Gastrocnemius medialis (tissue), 4 donors: ENCODE results near the gene ERCC8. TPM values are rescaled to one million over a fixed set of nuclear protein-coding genes. Genes with fewer than 3 reads are reported as not detected.
"Not testable (repeated sequence)": the region's sequence is repeated elsewhere in the genome, so short reads cannot be mapped to it uniquely, and the experiment has no call there.

Source experiments
- ATAC-seq, 2 donors: fragments of 150-250 bp; one replicate each; pipeline ENCODE4 v1.9.1; 2016
- DNase-seq, 2 donors: peaks; one replicate each; pipeline ENCODE4 v3.0.0-alpha.2; 2019
- H3K27ac ChIP-seq, 4 donors: fragments of 200-600 bp; sonication (generic); 1 replicate in 1 of 4; 2 replicates in 3 of 4; pipeline ENCODE4 v1.5.1; 2016 to 2018; ENCODE audit warnings: mild to moderate bottlenecking in 2 of 4, moderate library complexity in 1 of 4
- H3K27me3 ChIP-seq, 3 donors: fragments of 200-600 bp; sonication (generic) in 2 of 3; 1 replicate in 1 of 3; 2 replicates in 2 of 3; pipeline versions ENCODE4 v1.5.1 to v1.6.0; 2016 to 2019; ENCODE audit warnings: mild to moderate bottlenecking in 1 of 3, moderate library complexity in 1 of 3
- H3K36me3 ChIP-seq, 2 donors: fragments of 200-600 bp; sonication (generic) in 1 of 2; one replicate each; pipeline ENCODE4 v1.5.1; 2017 to 2018
- H3K4me1 ChIP-seq, 2 donors: fragments of 200-600 bp; sonication (generic) in 1 of 2; one replicate each; pipeline ENCODE4 v1.5.1; 2016 to 2017; ENCODE audit warnings: mild to moderate bottlenecking in 2 of 2
- H3K4me3 ChIP-seq, 4 donors: fragments of 200-600 bp; sonication (generic) in 3 of 4; 1 replicate in 1 of 4; 2 replicates in 3 of 4; pipeline ENCODE4 v1.5.1; 2016 to 2019; ENCODE audit warnings: mild to moderate bottlenecking in 2 of 4
- H3K9me3 ChIP-seq, 3 donors: fragments of 200-600 bp; sonication (generic) in 2 of 3; 1 replicate in 1 of 3; 2 replicates in 2 of 3; pipeline ENCODE4 v1.5.1; 2016 to 2019
- POLR2A ChIP-seq, 2 donors: fragments of 450-650 bp; IDR thresholded peaks; one replicate each; pipeline ENCODE4 v1.6.1; 2017; ENCODE audit warnings: antibody characterized with exemption in 2 of 2, mild to moderate bottlenecking in 2 of 2, moderate library complexity in 2 of 2
- in situ Hi-C, 4 donors: fragments of 200-750 bp; cut with MboI; loops; one replicate each; pipeline versions ENCODE4 v1.15.0 to v1.8.0; 2017; ENCODE audit warnings: low sequenced_read_pairs in 4 of 4
- intact Hi-C: fragments of 100-400 bp; cut with DNase I; formaldehyde crosslinking; loops from one replicate; pipeline ENCODE4 v1.15.1; 2023; ENCODE audit warnings: low total_unique reads
- total RNA-seq, 4 donors: library from RNA; depleted of rRNA; stranded (reverse); fragments of >200 nt; gene quantifications; one replicate each; pipeline versions ENCODE4 v1.1.0 to v1.2.3, GENCODE V29; 2016
- TF ChIP-seq, protein P1 (sequence below), 5 experiments: fragments of 450-650 bp in 3 of 5; fragments of 200-600 bp in 2 of 5; sonication (generic) in 2 of 5; IDR thresholded peaks in 4 of 5; conservative IDR thresholded peaks in 1 of 5; 1 replicate in 4 of 5; 2 replicates in 1 of 5; pipeline ENCODE4 v1.5.1; 2016 to 2019; ENCODE audit warnings: antibody characterized with exemption in 5 of 5, mild to moderate bottlenecking in 3 of 5, moderate library complexity in 3 of 5

ERCC8 gene
- total RNA-seq, 4 donors from 2014 or later, result 4.8 to 7.3 (median 5.6) TPM

DNA sequence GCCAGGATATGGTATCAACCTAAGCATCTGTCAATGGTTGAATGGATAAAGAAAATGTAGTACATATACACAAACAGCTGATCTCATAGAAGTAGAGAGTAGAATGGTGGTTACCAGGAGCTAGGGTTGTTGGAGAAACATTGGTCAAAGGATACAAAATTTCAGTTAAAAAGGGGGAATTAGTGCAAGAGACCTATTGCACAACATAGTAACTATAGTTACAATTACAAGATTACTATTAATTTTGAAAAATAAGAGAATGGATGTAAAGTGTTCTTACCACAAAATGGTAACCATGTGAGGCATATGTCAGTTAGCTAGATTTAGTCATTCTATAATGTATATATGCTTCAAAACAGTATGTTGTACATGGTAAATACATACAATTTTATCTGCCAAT is 72.0 kb downstream of the ERCC8 start:
- DNase-seq (no peak), ATAC-seq (no peak)
- Histone ChIP-seq H3K27ac (no peak overlapping the region), H3K4me3 (no peak overlapping the region), H3K4me1 (no peaks in the 10 kb centered on the region), H3K27me3 (no peaks in the 10 kb centered on the region), H3K36me3 (peaks cover 0 to 11% of the 10 kb centered on the region in 2 donors), H3K9me3 (no peaks in the 10 kb centered on the region)
- TF ChIP-seq POLR2A (IDR thresholded peaks at IDR 0.05), result no peak
- TF ChIP-seq, protein P1, sequence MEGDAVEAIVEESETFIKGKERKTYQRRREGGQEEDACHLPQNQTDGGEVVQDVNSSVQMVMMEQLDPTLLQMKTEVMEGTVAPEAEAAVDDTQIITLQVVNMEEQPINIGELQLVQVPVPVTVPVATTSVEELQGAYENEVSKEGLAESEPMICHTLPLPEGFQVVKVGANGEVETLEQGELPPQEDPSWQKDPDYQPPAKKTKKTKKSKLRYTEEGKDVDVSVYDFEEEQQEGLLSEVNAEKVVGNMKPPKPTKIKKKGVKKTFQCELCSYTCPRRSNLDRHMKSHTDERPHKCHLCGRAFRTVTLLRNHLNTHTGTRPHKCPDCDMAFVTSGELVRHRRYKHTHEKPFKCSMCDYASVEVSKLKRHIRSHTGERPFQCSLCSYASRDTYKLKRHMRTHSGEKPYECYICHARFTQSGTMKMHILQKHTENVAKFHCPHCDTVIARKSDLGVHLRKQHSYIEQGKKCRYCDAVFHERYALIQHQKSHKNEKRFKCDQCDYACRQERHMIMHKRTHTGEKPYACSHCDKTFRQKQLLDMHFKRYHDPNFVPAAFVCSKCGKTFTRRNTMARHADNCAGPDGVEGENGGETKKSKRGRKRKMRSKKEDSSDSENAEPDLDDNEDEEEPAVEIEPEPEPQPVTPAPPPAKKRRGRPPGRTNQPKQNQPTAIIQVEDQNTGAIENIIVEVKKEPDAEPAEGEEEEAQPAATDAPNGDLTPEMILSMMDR (IDR thresholded peaks at IDR 0.05 in 4 of 5, conservative IDR thresholded peaks at IDR 0.05 in 1 of 5), result no peak
- intact Hi-C loops, result no loop called here
- in situ Hi-C loops, result no loop called here

DNA sequence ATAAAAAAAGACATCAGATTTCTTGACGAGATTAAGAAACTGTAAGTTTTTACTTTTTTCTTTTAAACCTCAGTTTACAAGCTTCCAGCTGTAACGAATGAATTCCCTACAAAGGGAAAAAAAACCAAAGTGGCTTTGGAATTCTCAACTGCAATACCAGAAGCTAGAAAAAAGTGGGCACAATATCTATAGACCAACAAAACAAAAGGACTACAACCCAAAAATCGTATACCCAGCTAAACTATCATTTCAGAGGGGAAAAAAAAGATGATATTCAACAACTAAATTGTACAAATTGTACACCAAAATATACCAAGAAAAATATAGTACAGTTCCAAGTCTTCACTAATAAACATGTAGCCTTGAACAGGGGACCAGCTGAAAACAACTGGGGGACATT is 74.0 kb downstream of the ERCC8 start:
- in situ Hi-C loops, result no loop called here
- H3K36me3 ChIP-seq, result peaks cover 0 to 11% of the 10 kb centered on the region in 2 donors
- DNase-seq (no peak), ATAC-seq (no peak)
- intact Hi-C loops, result no loop called here
- no peaks in the 10 kb centered on the region for H3K4me1 ChIP-seq
- no peak overlapping the region for H3K27ac ChIP-seq
- H3K4me3 ChIP-seq, result no peak overlapping the region
- no peak for TF ChIP-seq POLR2A (IDR thresholded peaks at IDR 0.05)
- TF ChIP-seq, protein P1 (IDR thresholded peaks at IDR 0.05 in 4 of 5, conservative IDR thresholded peaks at IDR 0.05 in 1 of 5), result no peak
- H3K27me3 ChIP-seq, result no peaks in the 10 kb centered on the region
- H3K9me3 ChIP-seq, result no peaks in the 10 kb centered on the region

DNA sequence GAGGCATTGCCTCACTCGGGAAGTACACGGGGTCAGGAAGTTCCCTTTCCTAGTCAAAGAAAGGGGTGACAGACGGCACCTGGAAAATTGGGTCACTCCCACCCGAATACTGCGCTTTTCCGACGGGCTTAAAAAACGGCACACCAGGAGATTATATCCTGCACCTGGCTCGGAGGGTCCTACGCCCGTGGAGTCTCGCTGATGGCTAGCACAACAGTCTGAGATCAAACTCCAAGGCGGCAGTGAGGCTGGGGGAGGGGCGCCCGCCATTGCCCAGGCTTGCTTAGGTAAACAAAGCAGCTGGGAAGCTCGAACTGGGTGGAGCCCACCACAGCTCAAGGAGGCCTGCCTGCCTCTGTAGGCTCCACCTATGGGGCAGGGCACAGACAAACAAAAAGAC is 84.3 kb downstream of the ERCC8 start:
- ATAC-seq, in situ Hi-C loops: not testable (repeated sequence)

DNA sequence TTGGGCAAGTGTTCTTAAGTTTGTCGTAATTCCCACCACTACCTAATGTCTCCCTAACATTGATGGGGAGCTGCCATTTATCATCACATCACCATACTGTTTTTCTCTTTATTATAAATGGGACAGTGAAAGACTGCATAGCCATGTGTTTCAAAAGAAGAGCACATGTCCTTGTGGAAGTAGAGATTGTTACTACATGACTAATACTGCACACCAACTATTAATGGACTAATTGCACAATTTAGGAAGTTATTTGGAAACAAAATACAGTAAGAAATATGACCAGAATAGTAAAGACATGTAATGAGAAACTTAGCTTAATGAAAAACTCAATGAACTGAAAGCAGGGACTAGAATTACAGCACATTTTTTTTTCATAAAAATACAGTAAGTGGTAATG is 88.8 kb downstream of the ERCC8 start:
- DNase-seq (no peak), ATAC-seq (no peak)
- H3K4me3 ChIP-seq, result no peak overlapping the region
- no peak overlapping the region for H3K27ac ChIP-seq
- in situ Hi-C loops (no loop called here), intact Hi-C loops (no loop called here)
- H3K27me3 ChIP-seq, result no peaks in the 10 kb centered on the region
- TF ChIP-seq POLR2A (IDR thresholded peaks at IDR 0.05), result no peak
- TF ChIP-seq, protein P1 (IDR thresholded peaks at IDR 0.05 in 4 of 5, conservative IDR thresholded peaks at IDR 0.05 in 1 of 5), result no peak
- no peaks in the 10 kb centered on the region for H3K9me3 ChIP-seq
- H3K4me1 ChIP-seq, result no peaks in the 10 kb centered on the region
- no peaks in the 10 kb centered on the region for H3K36me3 ChIP-seq

More for the DNA sequence above, 84.3 kb downstream of the ERCC8 start:
- DNase-seq, H3K9me3 ChIP-seq, H3K27me3 ChIP-seq, H3K4me3 ChIP-seq, H3K4me1 ChIP-seq, intact Hi-C loops, H3K36me3 ChIP-seq, H3K27ac ChIP-seq: not testable (repeated sequence)

DNA sequence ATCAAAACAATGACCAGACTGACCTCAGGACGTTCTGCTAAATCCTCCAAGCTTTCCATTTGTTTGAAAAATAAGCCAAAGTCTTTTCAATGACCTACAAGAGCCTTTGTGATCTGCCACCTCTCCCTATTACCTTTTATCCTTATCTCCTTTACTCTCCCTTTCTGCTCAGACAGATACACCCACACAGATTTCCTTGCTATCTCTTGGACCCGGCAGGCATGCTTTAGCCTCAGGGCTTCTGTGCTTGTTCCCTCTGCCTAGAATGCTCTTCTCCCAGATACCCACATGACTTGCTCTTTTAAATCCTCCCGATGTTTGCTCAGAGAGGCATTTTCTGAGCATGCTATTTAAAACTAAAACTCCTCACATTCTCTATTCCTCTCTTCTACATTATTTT is 91.9 kb downstream of the ERCC8 start:
- TF ChIP-seq, protein P1 (IDR thresholded peaks at IDR 0.05 in 4 of 5, conservative IDR thresholded peaks at IDR 0.05 in 1 of 5), result no peak
- Histone ChIP-seq H3K27ac (no peak overlapping the region), H3K4me1 (no peaks in the 10 kb centered on the region), H3K9me3 (no peaks in the 10 kb centered on the region), H3K27me3 (no peaks in the 10 kb centered on the region), H3K36me3 (no peaks in the 10 kb centered on the region), H3K4me3 (no peak overlapping the region)
- intact Hi-C loops (no loop called here), in situ Hi-C loops (no loop called here)
- no peak for ATAC-seq
- DNase-seq, result no peak
